GM19099 (cell line): ENCODE measurements around the gene CCDC121.
A peak's percentile ranks its signal among the peaks of the same experiment; 100 is the strongest.

Source experiments
- POLR2A ChIP-seq: IDR thresholded peaks from 3 replicates; pipeline ENCODE4 v1.6.1; 2011; ENCODE audit warnings: low read depth; ENCODE audit not compliant: insufficient read length; ENCODE audit errors: extremely low read depth

Gene CCDC121

GRCh38 chr2:27584597-27584996 lies 44.2 kb downstream of the CCDC121 start:
- TF ChIP-seq POLR2A = no peak

GRCh38 chr2:27583390-27583915 lies 45.4 kb downstream of the CCDC121 start:
- no peak for TF ChIP-seq POLR2A

- TF ChIP-seq POLR2A = peak; percentile 91
Observed at GRCh38 chr2:27582695-27583389, 46.0 kb downstream of the CCDC121 start, which contains the start of gene ZNF512. ZNF512 (plus strand) TSS chr2:27583042; CDS start chr2:27583113, 71 bp downstream.

GRCh38 chr2:27582129-27582694 lies 46.6 kb downstream of the CCDC121 start:
- TF ChIP-seq POLR2A = no peak

GRCh38 chr2:27581417-27582128 lies 47.2 kb downstream of the CCDC121 start:
- TF ChIP-seq POLR2A = no peak
